ENCODE measurements around the gene CERT1. TPM values are rescaled to one million over a fixed set of nuclear protein-coding genes. Genes with fewer than 3 reads are reported as not detected.

CERT1 gene
- total and polyA plus RNA-seq, 9 of the 15 experiments (the other 6 are each of a cell fraction or from before 2014, with no cell fraction given), result 3.4 to 24.7 (median 9.8) TPM

- TF ChIP-seq ZBTB11 (CRISPR knock-in tag; IDR thresholded peaks at IDR 0.05) (no peak), KLF16 (IDR thresholded peaks at IDR 0.05) (no peak)
These were observed 36.4 kb upstream of the CERT1 start (continued) for GRCh38 chr5:75547812-75548211.

GRCh38 chr5:75546830-75547229 is 35.4 kb upstream of the CERT1 start:
- H3K9me3 ChIP-seq (replicated peaks; ENCODE audit: control insufficient read depth, insufficient read depth, low read depth, low read length), result no peaks in the 10 kb centered on the region
- WGBS (ENCODE audit: insufficient coverage, low coverage, missing lambda C conversion rate), result 32% methylated on average over 6 of the region's 6 CpGs
- no peak overlapping the region for H2AFZ ChIP-seq (ENCODE audit: low read depth, low read length)
- ATAC-seq (no peak), FAIRE-seq (no peak), DNase-seq (ENCODE audit: extremely low read depth in 1 of 4, low spot score in 3 of 4) (peak in 1 of 4 experiments; percentile 5)
- no peak overlapping the region for H3K4me3 ChIP-seq
- H3K9me1 ChIP-seq (ENCODE audit: control insufficient read depth, insufficient read depth, low read length), result no peaks in the 10 kb centered on the region
- POLR2A ChIA-PET, result interaction anchor here (0.7 to 1.3 kb wide), 2 partner anchors 10 to 21 kb away, joined by 3 to 6 read pairs; no protein-coding TSS in a partner anchor
- intact Hi-C loops (cut with micrococcal nuclease), result no loop called here
- H4K20me1 ChIP-seq (replicated peaks; ENCODE audit: control insufficient read depth, insufficient read depth, low read length), result no peaks in the 10 kb centered on the region
- H3K27ac ChIP-seq (ENCODE audit: extremely low read depth, low read depth, low read length), result no peak overlapping the region
- CTCF ChIA-PET (ENCODE audit: low intra/inter-chr PET ratio), result no interaction called here
- peaks cover 0 to 4% of the 10 kb centered on the region in 2 experiments; a peak in 1 of 5 replicates for H3K4me1 ChIP-seq (replicated peaks in 1 of 2; ENCODE audit: control insufficient read depth in 2 of 2, insufficient read depth in 2 of 2, low read length in 2 of 2)
- H3K36me3 ChIP-seq (ENCODE audit: control insufficient read depth, insufficient read depth, low read length), result peaks cover 11% of the 10 kb centered on the region; the same call in 2 of the 3 replicates
- no peaks in the 10 kb centered on the region for H3K27me3 ChIP-seq (ENCODE audit: control insufficient read depth in 2 of 2, insufficient read depth in 2 of 2, low read length in 2 of 2)
- TF ChIP-seq TAF1 (IDR thresholded peaks at IDR 0.05; ENCODE audit: control insufficient read depth, extremely low read depth, insufficient read depth, low read length, severe bottlenecking), result no peak
- TF ChIP-seq ARID1B (IDR thresholded peaks at IDR 0.05), result peak; percentile 18; the same call in 1 of the 2 replicates
- TF ChIP-seq DDX20 (tag; IDR thresholded peaks at IDR 0.05; ENCODE audit: low read depth), result no peak
- TF ChIP-seq CBFA2T3 (IDR thresholded peaks at IDR 0.05), result peak; percentile 64
- TF ChIP-seq ZNF124 (CRISPR knock-in tag; IDR thresholded peaks at IDR 0.05), result no peak
- no peak for TF ChIP-seq THRB (CRISPR knock-in tag; conservative IDR thresholded peaks at IDR 0.05)
- no peak for TF ChIP-seq ZNF584 (CRISPR knock-in tag; IDR thresholded peaks at IDR 0.05; ENCODE audit: low read depth)
- no peak for TF ChIP-seq ERF (CRISPR knock-in tag; IDR thresholded peaks at IDR 0.05)
- TF ChIP-seq ILK (tag; IDR thresholded peaks at IDR 0.05; ENCODE audit: borderline replicate concordance, low read depth), result no peak
- TF ChIP-seq RBM17 (IDR thresholded peaks at IDR 0.05; ENCODE audit: borderline replicate concordance, low read depth, low read length), result no peak
- no peak for TF ChIP-seq PRPF4 (IDR thresholded peaks at IDR 0.05; ENCODE audit: insufficient read depth, low read depth, low read length, poor library complexity, severe bottlenecking)
- peak; percentile 46 for TF ChIP-seq TCF3 (CRISPR knock-in tag; IDR thresholded peaks at IDR 0.05)
- no peak overlapping the region for H3K4me2 ChIP-seq (ENCODE audit: insufficient read depth, low read length)
- no TSS peak for BruUV-seq (replicated peaks)
- H3K9ac ChIP-seq (ENCODE audit: insufficient read depth in 1 of 2, low read depth in 2 of 2, low read length in 2 of 2), result no peak overlapping the region
- H3K79me2 ChIP-seq (ENCODE audit: control insufficient read depth, insufficient read depth, low read length), result peaks cover 16% of the 10 kb centered on the region; the same call in 2 of the 3 replicates
- in situ Hi-C loops (cut with MboI), result no loop called here
